Hepatocyte (in vitro differentiated cells): ENCODE data around the gene SPATC1L. TPM values are rescaled to one million over a fixed set of nuclear protein-coding genes. Genes with fewer than 3 reads are reported as not detected.
"Not testable (repeated sequence)": the region's sequence is repeated elsewhere in the genome, so short reads cannot be mapped to it uniquely, and the experiment has no call there.

Experiments
- DNase-seq: peaks from one replicate; pipeline ENCODE4 v3.0.0-alpha.2; 2016; ENCODE audit warnings: low spot score
- H2AFZ ChIP-seq: fragments of 200-600 bp; sonication (generic); 2 replicates; pipeline ENCODE4 v1.6.0; 2016; ENCODE audit warnings: antibody characterized with exemption, mild to moderate bottlenecking
- H3K27ac ChIP-seq: fragments of 200-600 bp; sonication (generic); 2 replicates; pipeline ENCODE4 v1.5.1; 2016; ENCODE audit warnings: mild to moderate bottlenecking
- H3K27me3 ChIP-seq: fragments of 200-600 bp; sonication (generic); 2 replicates; pipeline ENCODE4 v1.6.1; 2016
- H3K36me3 ChIP-seq: fragments of 200-600 bp; sonication (generic); replicated peaks from 2 replicates; pipeline ENCODE4 v1.5.1; 2016; ENCODE audit warnings: low read depth; ENCODE audit not compliant: insufficient read depth
- H3K4me1 ChIP-seq: fragments of 200-600 bp; sonication (generic); 2 replicates; pipeline ENCODE4 v1.5.1; 2016; ENCODE audit warnings: mild to moderate bottlenecking, moderate library complexity; ENCODE audit not compliant: insufficient read depth
- H3K4me2 ChIP-seq: fragments of 200-600 bp; sonication (generic); 2 replicates; pipeline ENCODE4 v1.6.0; 2016
- H3K4me3 ChIP-seq: fragments of 200-600 bp; sonication (generic); 2 replicates; pipeline ENCODE4 v1.5.1; 2016; ENCODE audit warnings: mild to moderate bottlenecking
- H3K79me2 ChIP-seq: fragments of 200-600 bp; sonication (generic); 2 replicates; pipeline ENCODE4 v1.6.0; 2017; ENCODE audit warnings: mild to moderate bottlenecking
- H3K9me2 ChIP-seq: fragments of 200-600 bp; sonication (generic); replicated peaks from 2 replicates; pipeline ENCODE4 v1.6.0; 2017; ENCODE audit warnings: mild to moderate bottlenecking; ENCODE audit not compliant: insufficient read depth
- H3K9me3 ChIP-seq: fragments of 200-600 bp; sonication (generic); 2 replicates; pipeline ENCODE4 v1.5.1; 2016; ENCODE audit warnings: low read depth, mild to moderate bottlenecking
- H4K20me1 ChIP-seq: fragments of 200-600 bp; sonication (generic); 2 replicates; pipeline ENCODE4 v1.6.0; 2016; ENCODE audit warnings: mild to moderate bottlenecking; ENCODE audit not compliant: insufficient read depth, poor library complexity, severe bottlenecking
- EZH2 ChIP-seq: fragments of 200-600 bp; sonication (generic); IDR thresholded peaks from 2 replicates; pipeline ENCODE4 v1.6.1; 2016; ENCODE audit warnings: antibody characterized with exemption, mild to moderate bottlenecking, borderline replicate concordance
- EZH2phosphoT487 ChIP-seq: fragments of 200-600 bp; sonication (generic); IDR thresholded peaks from one replicate; pipeline ENCODE4 v1.6.1; 2018; ENCODE audit warnings: antibody characterized with exemption, mild to moderate bottlenecking, low read depth, moderate library complexity; ENCODE audit not compliant: unreplicated experiment, severe bottlenecking
- WGBS: methylation state at CpG from one replicate; pipeline ENCODE4 v1.1.6; 2016; ENCODE audit warnings: low lambda C conversion rate; ENCODE audit errors: missing lambda C conversion rate; 5-methylcytosine and 5-hydroxymethylcytosine counted together
- polyA plus RNA-seq: library from polyadenylated mRNA; unstranded; fragments of >200 nt; fragmentation: Nextera tagmentation; extraction: Ambion mirVana; gene quantifications from 2 replicates; pipeline ENCODE4 v1.2.1, GENCODE V29; 2016
- total RNA-seq: library from RNA; depleted of rRNA; stranded (reverse); fragments of >200 nt; gene quantifications from 2 replicates; pipeline ENCODE4 v1.2.3, GENCODE V29; 2014
- TF ChIP-seq, protein P1 (sequence below): fragments of 200-600 bp; sonication (generic); IDR thresholded peaks from 2 replicates; pipeline ENCODE4 v1.5.1; 2016; ENCODE audit warnings: antibody characterized with exemption, mild to moderate bottlenecking; ENCODE audit not compliant: poor library complexity

The SPATC1L gene
- total and polyA plus RNA-seq, 2 experiments from 2014 or later, result 10.1 to 24.2 TPM

DNA sequence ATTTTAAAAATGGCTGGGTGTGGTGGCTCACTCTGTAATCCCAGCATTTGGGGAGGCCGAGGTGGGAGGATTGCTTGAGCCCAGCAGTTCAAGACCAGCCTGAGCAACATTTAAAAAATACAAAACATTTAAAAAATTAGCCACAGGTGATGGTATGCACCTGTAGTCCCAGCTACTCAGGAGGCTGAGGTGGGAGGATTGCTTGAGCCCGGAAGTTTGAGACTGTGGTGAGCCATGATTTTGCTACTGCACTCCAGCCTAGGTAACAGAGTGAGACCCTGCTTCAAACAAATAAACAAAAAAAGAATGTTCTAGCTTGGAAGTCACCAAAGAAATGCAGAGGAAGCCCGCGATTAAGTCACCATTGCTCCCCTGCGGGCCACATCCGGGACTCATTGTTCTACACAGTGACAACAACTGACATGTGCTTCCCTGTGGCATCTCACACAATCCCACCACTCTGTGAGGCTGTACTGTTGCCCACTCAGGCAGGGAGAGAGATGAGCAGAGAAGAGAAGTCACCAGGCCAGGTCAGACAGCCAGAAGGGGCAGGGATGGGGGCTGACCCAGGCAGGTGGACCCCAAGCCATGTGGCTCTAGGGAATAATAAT, 18.4 kb upstream of the SPATC1L start:
- TF ChIP-seq EZH2phosphoT487 (no peak), EZH2 (no peak)
- TF ChIP-seq, protein P1, sequence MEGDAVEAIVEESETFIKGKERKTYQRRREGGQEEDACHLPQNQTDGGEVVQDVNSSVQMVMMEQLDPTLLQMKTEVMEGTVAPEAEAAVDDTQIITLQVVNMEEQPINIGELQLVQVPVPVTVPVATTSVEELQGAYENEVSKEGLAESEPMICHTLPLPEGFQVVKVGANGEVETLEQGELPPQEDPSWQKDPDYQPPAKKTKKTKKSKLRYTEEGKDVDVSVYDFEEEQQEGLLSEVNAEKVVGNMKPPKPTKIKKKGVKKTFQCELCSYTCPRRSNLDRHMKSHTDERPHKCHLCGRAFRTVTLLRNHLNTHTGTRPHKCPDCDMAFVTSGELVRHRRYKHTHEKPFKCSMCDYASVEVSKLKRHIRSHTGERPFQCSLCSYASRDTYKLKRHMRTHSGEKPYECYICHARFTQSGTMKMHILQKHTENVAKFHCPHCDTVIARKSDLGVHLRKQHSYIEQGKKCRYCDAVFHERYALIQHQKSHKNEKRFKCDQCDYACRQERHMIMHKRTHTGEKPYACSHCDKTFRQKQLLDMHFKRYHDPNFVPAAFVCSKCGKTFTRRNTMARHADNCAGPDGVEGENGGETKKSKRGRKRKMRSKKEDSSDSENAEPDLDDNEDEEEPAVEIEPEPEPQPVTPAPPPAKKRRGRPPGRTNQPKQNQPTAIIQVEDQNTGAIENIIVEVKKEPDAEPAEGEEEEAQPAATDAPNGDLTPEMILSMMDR, result no peak
- Histone ChIP-seq H3K27ac (no peak overlapping the region), H3K79me2 (peaks cover 2% of the 10 kb centered on the region), H4K20me1 (no peaks in the 10 kb centered on the region), H3K27me3 (no peaks in the 10 kb centered on the region), H2AFZ (no peak overlapping the region), H3K4me2 (no peak overlapping the region), H3K36me3 (no peaks in the 10 kb centered on the region), H3K4me3 (no peak overlapping the region), H3K4me1 (no peaks in the 10 kb centered on the region), H3K9me2 (no peaks in the 10 kb centered on the region), H3K9me3 (no peaks in the 10 kb centered on the region)
- DNase-seq, result no peak
- 95% methylated on average over 6 of the region's 6 CpGs for WGBS

DNA sequence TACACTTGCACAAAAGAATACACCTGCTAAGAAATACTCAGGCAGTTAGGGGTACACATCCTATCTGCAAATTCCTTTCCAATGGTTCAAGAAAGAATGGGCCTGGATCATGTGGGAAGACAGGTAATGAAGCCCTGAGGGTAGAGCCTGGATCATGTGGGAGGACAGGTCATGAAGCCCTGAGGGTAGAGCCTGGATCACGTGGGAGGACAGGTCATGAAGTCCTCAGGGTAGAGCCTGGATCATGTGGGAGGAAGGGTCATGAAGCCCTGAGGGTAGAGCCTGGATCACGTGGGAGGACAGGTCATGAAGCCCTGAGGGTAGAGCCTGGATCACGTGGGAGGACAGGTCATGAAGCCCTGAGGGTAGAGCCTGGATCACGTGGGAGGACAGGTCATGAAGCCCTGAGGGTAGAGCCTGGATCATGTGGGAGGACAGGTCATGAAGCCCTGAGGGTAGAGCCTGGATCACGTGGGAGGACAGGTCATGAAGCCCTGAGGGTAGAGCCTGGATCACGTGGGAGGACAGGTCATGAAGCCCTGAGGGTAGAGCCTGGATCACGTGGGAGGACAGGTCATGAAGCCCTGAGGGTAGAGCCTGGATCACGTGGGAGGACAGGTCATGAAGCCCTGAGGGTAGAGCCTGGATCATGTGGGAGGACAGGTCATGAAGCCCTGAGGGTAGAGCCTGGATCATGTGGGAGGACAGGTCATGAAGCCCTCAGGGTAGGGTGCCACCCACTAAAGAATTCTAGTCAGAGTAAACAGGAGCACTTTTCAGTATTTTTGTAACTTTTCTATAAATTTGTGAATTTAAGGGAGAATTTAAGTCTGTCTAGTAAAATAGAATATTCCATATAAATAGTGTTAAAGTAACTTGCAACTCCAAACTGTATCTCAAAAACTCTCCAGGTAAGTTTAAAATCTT, 16.9 kb upstream of the SPATC1L start:
- H3K27me3 ChIP-seq, H3K79me2 ChIP-seq, H3K9me3 ChIP-seq, H3K27ac ChIP-seq, H3K4me2 ChIP-seq, H2AFZ ChIP-seq, H3K9me2 ChIP-seq, DNase-seq, H3K36me3 ChIP-seq, H3K4me1 ChIP-seq, H3K4me3 ChIP-seq, H4K20me1 ChIP-seq: not testable (repeated sequence)
- WGBS, result 77% methylated on average over 2 of the region's 8 CpGs

DNA sequence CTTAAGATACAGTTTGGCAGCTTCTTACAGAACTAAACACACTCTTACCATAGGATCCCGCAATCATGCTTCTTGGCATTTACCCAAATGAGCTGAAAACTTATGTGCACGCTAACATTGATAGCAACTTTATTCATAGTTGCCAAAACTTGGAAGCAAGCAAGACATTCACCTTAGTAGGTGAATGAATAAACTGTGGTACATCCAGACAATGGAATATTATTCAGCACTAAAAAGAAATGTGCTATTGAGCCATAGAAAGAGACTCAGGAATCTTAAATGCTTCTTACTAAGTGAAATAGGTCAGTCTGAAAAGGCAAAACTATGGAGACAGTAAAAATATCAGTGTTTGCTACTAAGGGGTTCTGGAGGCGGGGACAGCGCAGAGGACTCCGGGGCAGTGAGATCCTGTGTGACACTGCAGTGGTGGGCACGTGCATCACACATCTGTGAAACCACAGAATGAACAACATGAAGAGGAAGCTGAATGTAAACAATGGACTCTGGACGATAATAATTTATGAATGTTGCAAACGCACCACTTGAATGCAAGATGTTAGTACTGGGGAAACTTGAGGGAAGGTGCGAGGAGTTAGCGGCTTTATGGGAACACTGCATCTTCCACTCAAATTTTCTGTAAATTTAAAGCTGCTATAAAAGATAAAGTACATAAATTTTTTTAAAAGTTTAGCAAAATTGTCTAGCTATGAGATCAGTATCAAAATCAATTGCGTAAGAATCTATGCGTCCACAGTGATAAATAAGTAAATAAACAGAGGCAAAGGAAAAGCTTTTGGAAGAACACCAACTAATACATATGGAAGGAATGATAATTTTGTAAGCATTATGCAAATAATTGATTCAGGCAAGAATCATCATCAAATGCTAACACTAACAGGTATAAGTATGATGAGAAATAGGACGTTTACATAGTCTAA, 15.4 kb upstream of the SPATC1L start:
- Histone ChIP-seq H3K27me3 (no peaks in the 10 kb centered on the region), H3K79me2 (peaks cover 2% of the 10 kb centered on the region), H4K20me1 (no peaks in the 10 kb centered on the region), H3K36me3 (no peaks in the 10 kb centered on the region), H3K4me2 (no peak overlapping the region), H3K4me3 (no peak overlapping the region), H3K27ac (no peak overlapping the region), H3K9me3 (no peaks in the 10 kb centered on the region), H2AFZ (no peak overlapping the region), H3K4me1 (no peaks in the 10 kb centered on the region), H3K9me2 (no peaks in the 10 kb centered on the region)
- WGBS, result 80% methylated on average over 13 of the region's 13 CpGs
- TF ChIP-seq, protein P1, result no peak
- TF ChIP-seq EZH2 (no peak), EZH2phosphoT487 (no peak)
- no peak for DNase-seq
